RWPE1 (cell line): ENCODE results near the gene RGCC.

Source experiments
- CTCF ChIA-PET: fragments of 350-600 bp; sonication (Branson Sonifier 250); formaldehyde crosslinking; extraction: SDS; loops from one replicate; lab custom pipeline; 2021; lab: Yijun Ruan, JAX
- POLR2A ChIA-PET: fragments of 400-600 bp; formaldehyde crosslinking; extraction: SDS; loops from one replicate; lab custom pipeline; 2020; ENCODE audit warnings: antibody characterized with exemption; ENCODE audit not compliant: low non-redundant PET; lab: Yijun Ruan, JAX
- DNase-seq: peaks from one replicate; pipeline ENCODE4 v3.0.0; 2012; ENCODE audit warnings: low spot score
- H3K27ac ChIP-seq: fragments of 450-650 bp; 2 replicates; pipeline ENCODE4 v1.5.1; 2017
- TF ChIP-seq, protein P1 (sequence below): fragments of 450-650 bp; conservative IDR thresholded peaks from 2 replicates; pipeline ENCODE4 v1.5.1; 2017; ENCODE audit warnings: low read depth, mild to moderate bottlenecking

The RGCC gene

GRCh38 chr13:41516760-41517159, 59.4 kb downstream of the RGCC start:
- TF ChIP-seq, protein P1, sequence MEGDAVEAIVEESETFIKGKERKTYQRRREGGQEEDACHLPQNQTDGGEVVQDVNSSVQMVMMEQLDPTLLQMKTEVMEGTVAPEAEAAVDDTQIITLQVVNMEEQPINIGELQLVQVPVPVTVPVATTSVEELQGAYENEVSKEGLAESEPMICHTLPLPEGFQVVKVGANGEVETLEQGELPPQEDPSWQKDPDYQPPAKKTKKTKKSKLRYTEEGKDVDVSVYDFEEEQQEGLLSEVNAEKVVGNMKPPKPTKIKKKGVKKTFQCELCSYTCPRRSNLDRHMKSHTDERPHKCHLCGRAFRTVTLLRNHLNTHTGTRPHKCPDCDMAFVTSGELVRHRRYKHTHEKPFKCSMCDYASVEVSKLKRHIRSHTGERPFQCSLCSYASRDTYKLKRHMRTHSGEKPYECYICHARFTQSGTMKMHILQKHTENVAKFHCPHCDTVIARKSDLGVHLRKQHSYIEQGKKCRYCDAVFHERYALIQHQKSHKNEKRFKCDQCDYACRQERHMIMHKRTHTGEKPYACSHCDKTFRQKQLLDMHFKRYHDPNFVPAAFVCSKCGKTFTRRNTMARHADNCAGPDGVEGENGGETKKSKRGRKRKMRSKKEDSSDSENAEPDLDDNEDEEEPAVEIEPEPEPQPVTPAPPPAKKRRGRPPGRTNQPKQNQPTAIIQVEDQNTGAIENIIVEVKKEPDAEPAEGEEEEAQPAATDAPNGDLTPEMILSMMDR, result no peak
- DNase-seq, result no peak
- H3K27ac ChIP-seq, result no peak overlapping the region
- ChIA-PET CTCF (no interaction called here), POLR2A (no interaction called here)

GRCh38 chr13:41520016-41520659, 62.8 kb downstream of the RGCC start:
- ChIA-PET POLR2A (no interaction called here), CTCF (no interaction called here)
- no peak overlapping the region for H3K27ac ChIP-seq
- DNase-seq, result no peak
- TF ChIP-seq, protein P1, result no peak
